Endothelial cell (in vitro differentiated cells): ENCODE data around the gene TSC22D1. TPM values are rescaled to one million over a fixed set of nuclear protein-coding genes. Genes with fewer than 3 reads are reported as not detected.
"Not testable (repeated sequence)": the region's sequence is repeated elsewhere in the genome, so short reads cannot be mapped to it uniquely, and the experiment has no call there.

Source experiments
- DNase-seq: peaks from one replicate; pipeline ENCODE4 v3.0.0; 2021; ENCODE audit warnings: low spot score
- H3K27ac Mint-ChIP-seq: one replicate; pipeline ENCODE4 v1.8.0; 2021; ENCODE audit warnings: mixed read lengths, inconsistent platforms; ENCODE audit not compliant: unreplicated experiment
- H3K27me3 Mint-ChIP-seq: one replicate; pipeline ENCODE4 v1.8.0; 2021; ENCODE audit warnings: mild to moderate bottlenecking, moderate library complexity, mixed read lengths, inconsistent platforms; ENCODE audit not compliant: unreplicated experiment
- H3K36me3 Mint-ChIP-seq: one replicate; pipeline ENCODE4 v1.8.0; 2021; ENCODE audit warnings: mild to moderate bottlenecking, low read depth, mixed read lengths, inconsistent platforms; ENCODE audit not compliant: unreplicated experiment
- H3K4me1 Mint-ChIP-seq: one replicate; pipeline ENCODE4 v1.8.0; 2021; ENCODE audit warnings: mild to moderate bottlenecking, mixed read lengths, inconsistent platforms; ENCODE audit not compliant: unreplicated experiment
- H3K4me3 Mint-ChIP-seq: one replicate; pipeline ENCODE4 v1.8.0; 2021; ENCODE audit warnings: mild to moderate bottlenecking, mixed read lengths, inconsistent platforms; ENCODE audit not compliant: unreplicated experiment
- H3K9me3 Mint-ChIP-seq: one replicate; pipeline ENCODE4 v1.8.0; 2021; ENCODE audit warnings: mixed read lengths, inconsistent platforms; ENCODE audit not compliant: unreplicated experiment
- CTCF ChIP-seq: fragments of 200-600 bp; sonication (generic); IDR thresholded peaks from one replicate; pipeline ENCODE4 v1.5.0; 2021; ENCODE audit warnings: antibody characterized with exemption; ENCODE audit not compliant: unreplicated experiment
- total RNA-seq: library from RNA; stranded (reverse); fragmentation: NEBNext Ultra II Directional; extraction: Animal tissue kit (Norgen Biotek cat#: 25700); gene quantifications from one replicate; pipeline ENCODE4 v1.2.1, GENCODE V29; 2021; ENCODE audit not compliant: unreplicated experiment

TSC22D1 gene
- total RNA-seq, 1 donor from 2014 or later: 73.0 TPM

GRCh38 chr13:44459674-44460073 lies 116.5 kb downstream of the TSC22D1 start:
- Mint-ChIP-seq H3K36me3 (peaks cover 6% of the 10 kb centered on the region), H3K27ac (no peak overlapping the region)

GRCh38 chr13:44458313-44458975 lies 117.7 kb downstream of the TSC22D1 start:
- H3K4me1 Mint-ChIP-seq: peaks cover 5% of the 10 kb centered on the region
- TF ChIP-seq CTCF: no peak
- DNase-seq: no peak
- no peak overlapping the region for H3K4me3 Mint-ChIP-seq
- H3K27ac Mint-ChIP-seq: no peak overlapping the region
- H3K9me3 Mint-ChIP-seq: no peaks in the 10 kb centered on the region
- H3K27me3 Mint-ChIP-seq: peaks cover 1% of the 10 kb centered on the region
- peaks cover 6% of the 10 kb centered on the region for H3K36me3 Mint-ChIP-seq

More at GRCh38 chr13:44459674-44460073, 116.5 kb downstream of the TSC22D1 start:
- peaks cover 5% of the 10 kb centered on the region for H3K4me1 Mint-ChIP-seq
- no peak for TF ChIP-seq CTCF
- H3K27me3 Mint-ChIP-seq: peaks cover 1% of the 10 kb centered on the region
- H3K9me3 Mint-ChIP-seq: no peaks in the 10 kb centered on the region
- DNase-seq: no peak
- no peak overlapping the region for H3K4me3 Mint-ChIP-seq

GRCh38 chr13:44456212-44456611 lies 119.9 kb downstream of the TSC22D1 start:
- H3K27ac Mint-ChIP-seq, H3K36me3 Mint-ChIP-seq, DNase-seq, H3K4me3 Mint-ChIP-seq, H3K9me3 Mint-ChIP-seq, H3K4me1 Mint-ChIP-seq, H3K27me3 Mint-ChIP-seq: not testable (repeated sequence)

GRCh38 chr13:44455769-44456168 lies 120.4 kb downstream of the TSC22D1 start:
- Mint-ChIP-seq H3K36me3 (peaks cover 6% of the 10 kb centered on the region), H3K4me1 (peaks cover 5% of the 10 kb centered on the region), H3K27me3 (no peaks in the 10 kb centered on the region), H3K27ac (no peak overlapping the region), H3K4me3 (no peak overlapping the region), H3K9me3 (no peaks in the 10 kb centered on the region)
- no peak for TF ChIP-seq CTCF
- no peak for DNase-seq

- no peak for TF ChIP-seq CTCF
- H3K4me1 Mint-ChIP-seq: no peaks in the 10 kb centered on the region
- H3K27me3 Mint-ChIP-seq: no peaks in the 10 kb centered on the region
- no peaks in the 10 kb centered on the region for H3K9me3 Mint-ChIP-seq
- DNase-seq: no peak
- H3K27ac Mint-ChIP-seq: no peak overlapping the region
- peaks cover 6% of the 10 kb centered on the region for H3K36me3 Mint-ChIP-seq
- H3K4me3 Mint-ChIP-seq: no peak overlapping the region
These were observed 122.2 kb downstream of the TSC22D1 start for GRCh38 chr13:44453881-44454280.
